GM21737 (cell line): Measurements from ENCODE around the gene CDC42SE2.
A peak's percentile ranks its signal among the peaks of the same experiment; 100 is the strongest.
"Not testable (repeated sequence)": the region's sequence is repeated elsewhere in the genome, so short reads cannot be mapped to it uniquely, and the experiment has no call there.

ENCODE experiments used
- ATAC-seq: cut with Tn5 transposase; IDR thresholded peaks from one replicate; pipeline ENCODE4 v1.9.1; 2021; ENCODE audit warnings: mild to moderate bottlenecking, moderate library complexity; ENCODE audit not compliant: unreplicated experiment

Gene CDC42SE2

DNA sequence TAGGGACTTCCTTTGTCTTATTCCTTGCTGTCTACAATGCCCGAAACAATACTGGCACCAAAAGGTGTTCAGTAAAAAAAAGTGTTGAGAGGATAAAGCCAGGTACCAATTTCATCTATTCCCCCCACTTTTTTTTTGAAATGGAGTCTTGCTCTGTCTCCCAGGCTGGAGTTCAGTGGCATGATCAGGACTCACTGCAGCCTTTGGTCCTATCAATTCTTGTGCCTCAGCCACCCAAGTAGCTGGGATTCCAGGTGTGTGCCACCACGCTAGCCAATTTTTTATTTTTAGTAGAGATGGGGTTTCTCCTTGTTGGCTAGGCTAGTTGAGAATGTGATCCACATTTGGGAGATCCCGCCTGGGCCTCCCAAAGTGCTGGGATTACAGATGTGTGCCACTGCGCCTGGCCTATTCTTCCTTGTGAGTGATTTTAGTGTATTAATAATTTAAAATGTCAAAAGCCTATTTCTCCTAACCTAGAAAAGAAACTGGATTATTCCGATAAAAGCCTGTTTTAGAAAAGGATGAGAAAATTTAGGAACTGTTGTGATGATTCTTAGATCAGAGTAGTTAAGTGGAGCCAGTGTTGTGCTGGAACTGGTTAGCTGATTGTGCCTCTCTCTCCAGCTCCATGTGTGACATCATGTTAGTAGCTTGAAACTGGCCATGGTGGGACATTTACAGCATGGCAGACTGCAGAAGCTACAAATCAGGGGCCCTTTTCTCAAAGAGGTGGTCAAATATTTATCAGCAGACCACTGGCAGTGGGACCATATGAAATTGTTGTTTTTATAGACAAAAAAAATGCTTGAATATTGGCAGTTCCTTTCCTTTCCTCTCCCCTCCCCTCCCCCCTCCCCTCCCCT, 14.3 kb downstream of the CDC42SE2 start:
- ATAC-seq = no peak

DNA sequence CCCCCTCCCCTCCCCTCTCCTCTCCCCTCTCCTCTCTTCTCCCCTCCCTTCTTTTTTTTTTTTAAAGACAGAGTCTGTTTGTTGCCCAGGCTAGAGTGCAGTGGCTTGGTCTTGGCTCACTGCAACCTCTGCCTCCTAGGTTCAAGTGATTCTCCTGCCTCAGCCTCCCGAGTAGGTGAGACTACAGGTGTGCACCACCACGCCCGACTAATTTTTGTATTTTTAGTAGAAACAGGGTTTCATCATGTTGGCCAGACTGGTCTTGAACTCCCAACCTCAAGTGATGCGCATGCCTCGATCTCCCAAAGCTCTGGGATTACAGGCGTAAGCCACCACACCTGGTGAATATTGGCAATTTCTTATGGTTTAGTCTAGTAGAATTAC, 14.9 kb downstream of the CDC42SE2 start:
- not testable (repeated sequence) for ATAC-seq

DNA sequence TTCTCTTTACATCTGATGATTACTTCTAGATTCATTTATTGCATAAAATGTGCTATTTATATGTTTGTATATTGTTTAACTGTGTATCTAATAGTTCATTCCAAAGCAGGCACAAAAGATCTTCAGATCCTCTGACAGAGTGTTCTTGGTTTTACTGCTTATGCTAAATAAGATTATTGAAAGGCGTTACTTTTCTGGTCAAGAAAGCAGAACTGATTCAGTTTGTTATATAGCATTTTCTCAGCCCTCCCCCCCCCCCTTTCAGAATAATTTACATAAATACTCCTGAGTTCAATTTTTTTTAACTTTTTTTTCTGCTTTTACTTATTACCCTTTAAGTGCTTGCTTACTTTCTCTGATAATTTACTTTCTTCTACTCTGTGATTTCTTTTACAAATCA, 15.4 kb downstream of the CDC42SE2 start:
- ATAC-seq = no peak

DNA sequence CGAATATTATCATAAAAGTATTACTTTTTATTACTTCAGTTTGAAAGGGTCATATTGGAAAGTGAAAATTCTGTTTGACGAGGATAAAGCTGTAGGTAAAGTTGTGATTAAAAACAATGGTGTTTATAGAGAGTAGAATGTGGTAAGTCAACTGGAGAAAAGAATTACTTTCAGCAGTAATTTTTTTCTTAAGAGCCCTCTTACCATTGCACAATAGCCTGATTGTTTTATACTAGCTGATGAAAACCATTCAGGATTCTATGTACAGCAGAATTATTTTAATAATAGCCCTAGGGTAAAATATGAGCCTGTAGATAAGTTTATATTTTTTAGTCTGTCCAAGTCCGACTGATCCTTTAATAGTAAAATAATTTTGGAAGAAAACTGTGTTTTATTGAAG, 16.6 kb downstream of the CDC42SE2 start:
- ATAC-seq = no peak

DNA sequence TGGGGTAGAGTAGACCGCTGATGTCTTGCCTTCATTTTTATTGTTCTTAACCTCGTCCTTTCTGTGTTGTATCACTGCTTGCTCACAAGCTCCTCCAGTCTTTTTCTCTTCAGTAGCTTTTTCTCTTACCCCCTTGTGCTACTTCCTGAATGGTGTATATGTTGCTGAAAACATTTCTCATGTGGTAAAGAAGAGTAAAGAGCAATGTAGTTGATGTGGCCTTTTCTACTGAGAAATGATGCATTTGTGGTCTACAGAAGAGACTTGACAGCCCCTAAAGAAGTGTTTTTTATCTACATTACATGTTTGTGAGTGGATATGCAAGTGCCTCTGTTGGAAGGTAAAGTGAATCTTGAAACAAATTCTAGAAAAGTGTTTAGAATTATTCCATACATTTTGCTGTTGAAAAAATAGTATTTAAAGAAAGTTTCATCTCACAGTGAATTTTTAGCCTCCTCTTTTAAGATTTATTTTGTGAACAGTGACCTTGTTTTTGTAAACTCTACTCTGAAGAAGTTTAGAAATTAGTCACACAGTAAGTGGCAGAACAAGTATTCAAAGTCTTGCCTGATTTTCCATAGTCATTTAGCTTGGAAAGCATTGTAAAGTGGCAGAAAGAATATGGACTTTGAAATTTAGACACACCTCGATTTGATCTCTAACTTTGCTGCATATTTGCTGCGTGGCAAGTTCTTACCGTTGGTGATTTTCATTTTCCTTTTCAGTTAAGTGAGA, 17.4 kb downstream of the CDC42SE2 start:
- ATAC-seq = no peak

DNA sequence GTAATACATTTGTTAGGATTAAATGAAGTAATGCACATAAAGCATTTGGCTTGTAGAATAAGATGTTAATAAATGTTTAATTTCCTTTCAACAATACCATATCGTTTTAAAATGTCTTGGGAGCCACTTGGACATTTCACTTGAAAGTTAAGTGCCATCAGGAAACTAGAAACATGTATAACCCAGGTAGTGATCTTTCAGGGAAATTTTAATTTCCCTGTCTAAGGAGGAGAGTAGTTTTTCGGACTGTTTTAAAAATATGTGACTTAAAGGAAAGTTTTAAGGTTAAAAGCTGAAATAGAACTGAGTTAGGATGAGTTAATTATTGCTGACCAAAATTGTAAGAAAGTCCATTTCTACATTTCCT, 18.0 kb downstream of the CDC42SE2 start:
- ATAC-seq = no peak

DNA sequence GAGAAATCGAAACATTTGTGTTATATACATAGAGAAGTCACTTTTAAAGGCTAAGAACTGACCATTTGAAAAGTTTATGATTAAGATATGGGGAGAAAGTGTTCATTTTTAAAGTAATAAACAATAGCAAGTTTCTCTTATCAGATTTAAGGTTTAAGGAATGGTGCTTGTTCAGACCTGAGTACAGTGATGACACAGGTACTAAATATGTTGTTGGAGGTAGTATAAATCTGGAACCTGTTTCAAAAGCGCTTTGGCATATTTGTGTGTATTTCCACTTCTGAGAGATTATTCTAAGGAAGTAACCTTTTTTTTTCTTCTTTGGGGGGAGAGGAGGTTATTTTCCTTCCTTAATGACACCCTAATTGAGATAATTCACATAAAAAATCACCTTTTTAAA, 18.4 kb downstream of the CDC42SE2 start:
- no peak for ATAC-seq

DNA sequence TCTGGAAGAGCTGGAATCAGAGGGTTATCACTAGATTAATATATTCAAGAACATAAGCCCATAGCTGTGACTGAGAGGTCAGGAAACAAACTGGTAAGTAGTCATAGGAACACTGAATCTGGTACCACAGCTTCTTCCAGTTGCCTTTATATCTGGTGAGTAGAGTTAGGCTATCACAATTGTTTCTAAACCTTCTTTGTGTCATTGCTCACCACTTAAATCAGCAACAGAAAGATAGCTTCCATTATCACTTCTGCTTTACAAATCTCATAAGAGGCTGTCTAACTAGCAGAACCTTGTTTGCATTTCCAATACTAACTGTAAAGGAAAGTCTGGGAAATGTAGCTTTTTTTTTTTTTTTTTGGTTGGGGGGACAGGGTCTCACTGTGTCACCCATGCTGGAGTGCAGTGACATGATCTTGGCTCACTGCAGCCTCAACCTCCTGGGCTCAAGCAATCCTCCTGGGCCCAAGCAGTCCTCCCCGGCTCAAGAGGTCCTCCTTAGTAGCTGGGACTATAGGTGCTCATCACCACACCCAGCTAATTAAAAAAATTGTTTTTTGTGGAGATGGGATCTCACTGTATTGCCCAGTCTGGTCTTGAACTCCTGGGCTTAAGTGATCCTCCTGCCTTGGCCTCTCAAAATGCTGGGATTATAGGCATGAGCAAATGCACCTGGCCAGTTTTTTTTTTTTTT, 22.0 kb downstream of the CDC42SE2 start:
- ATAC-seq = no peak

DNA sequence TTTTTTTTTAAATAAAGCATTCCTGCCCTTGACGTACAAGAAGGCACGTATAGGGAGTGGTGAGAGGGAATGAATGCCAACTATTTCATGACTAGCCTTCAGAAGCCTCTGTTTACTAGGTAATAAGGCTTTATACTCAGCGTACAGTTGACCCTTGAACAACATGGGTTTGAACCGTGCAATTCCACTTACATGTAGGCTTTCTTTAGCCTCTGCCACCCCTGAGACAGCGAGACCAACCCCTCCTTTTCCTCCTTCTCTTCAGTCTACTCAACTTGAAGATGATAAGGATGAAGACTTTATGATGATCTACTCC, 22.5 kb downstream of the CDC42SE2 start:
- no peak for ATAC-seq

DNA sequence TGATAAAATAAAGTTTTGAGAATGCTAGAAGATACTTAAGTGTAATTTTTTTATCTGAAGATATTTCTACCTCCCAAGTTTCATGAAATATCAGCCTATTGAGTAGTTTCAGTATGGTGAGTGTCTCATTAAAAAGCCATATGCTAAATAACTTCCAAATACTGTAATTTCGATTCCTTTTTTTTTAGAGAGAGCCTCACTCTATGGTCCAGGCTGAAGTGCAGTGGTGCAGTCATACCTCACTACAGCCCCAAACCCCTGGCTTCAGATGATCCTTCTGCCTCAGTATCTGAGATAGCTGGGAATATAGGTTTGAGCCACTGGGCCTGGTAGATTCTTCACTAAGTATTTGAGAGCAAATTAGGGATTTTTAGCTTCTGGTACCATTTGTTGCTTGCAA, 24.5 kb downstream of the CDC42SE2 start:
- no peak for ATAC-seq

DNA sequence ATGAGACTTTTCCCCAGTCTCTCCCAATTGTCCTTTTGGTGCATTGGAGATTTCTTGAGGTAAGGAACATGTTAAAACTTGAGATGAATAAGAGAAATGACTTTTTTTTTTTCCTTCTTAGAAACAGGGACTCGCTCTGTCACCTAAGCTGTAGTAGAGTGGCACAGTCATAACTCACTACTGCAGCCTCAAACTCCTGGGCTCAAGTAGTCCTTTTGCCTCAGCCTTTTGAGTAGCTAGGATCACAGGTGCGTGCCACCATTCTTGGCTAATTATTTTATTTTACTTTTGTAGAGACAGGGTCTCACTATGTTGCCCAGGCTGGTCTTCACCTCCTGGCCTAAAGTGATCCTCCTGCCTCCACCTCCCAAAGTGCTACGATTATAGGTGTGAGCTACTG, 25.9 kb downstream of the CDC42SE2 start:
- peak; percentile 29 for ATAC-seq

DNA sequence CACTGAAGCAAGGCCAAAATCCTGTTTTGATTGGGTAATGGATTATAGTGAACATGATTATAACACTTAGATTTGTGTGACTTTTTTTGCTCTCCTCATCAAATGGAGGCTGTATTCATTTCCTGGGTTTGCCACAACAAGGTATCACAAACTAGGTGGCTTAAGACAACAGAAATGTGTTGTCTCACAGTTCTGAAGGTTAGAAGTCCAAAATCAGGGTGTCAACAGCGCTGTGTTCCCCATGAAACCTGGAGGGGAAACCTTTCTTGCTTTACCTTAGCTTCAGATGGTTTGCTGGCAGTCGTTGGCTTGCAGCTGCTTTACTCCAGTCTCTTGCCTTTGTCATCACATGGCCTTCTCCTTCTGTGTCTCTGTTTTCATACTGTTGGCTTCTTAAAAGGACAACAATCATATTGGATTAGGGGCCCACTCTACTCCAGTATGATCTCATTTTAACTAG, 32.4 kb downstream of the CDC42SE2 start:
- ATAC-seq = no peak

DNA sequence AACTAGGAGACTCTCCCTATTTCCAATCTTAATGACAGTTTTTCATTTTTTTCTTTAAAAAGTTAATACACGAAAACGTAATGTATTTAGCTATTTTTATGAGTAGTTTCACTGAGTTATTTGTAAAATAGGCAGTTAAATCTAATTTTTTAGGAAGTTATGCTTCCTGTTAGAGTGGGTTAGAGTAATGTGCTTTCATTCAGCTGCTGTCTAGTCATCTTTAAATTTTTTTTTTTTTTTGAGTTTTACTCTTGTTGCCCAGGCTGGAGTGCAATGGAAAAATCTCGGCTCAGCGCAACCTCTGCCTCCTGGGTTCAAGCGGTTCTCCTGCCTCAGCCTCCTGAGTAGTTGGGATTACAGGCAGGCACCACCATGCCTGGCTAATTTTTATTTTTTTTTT, 34.0 kb downstream of the CDC42SE2 start:
- ATAC-seq = no peak

DNA sequence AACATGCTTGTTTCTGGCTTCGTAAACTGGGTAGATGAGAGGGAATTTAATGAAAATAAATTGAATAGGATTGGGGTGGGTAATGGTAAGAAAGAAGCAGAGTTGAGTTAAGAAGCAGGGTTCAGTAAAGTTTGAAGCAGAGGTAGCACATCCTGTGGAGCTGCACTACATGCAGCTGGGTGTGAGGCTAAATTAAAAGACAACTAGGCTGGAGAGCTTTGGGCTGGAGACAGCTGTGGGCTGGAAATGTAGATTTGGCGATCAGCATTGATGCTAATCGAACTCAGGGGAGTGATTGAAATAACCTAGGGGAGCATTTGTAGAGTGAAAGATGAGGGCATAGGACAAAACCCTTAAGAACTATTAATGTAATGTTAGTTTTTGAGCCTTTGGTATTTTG, 35.6 kb downstream of the CDC42SE2 start:
- ATAC-seq = no peak

DNA sequence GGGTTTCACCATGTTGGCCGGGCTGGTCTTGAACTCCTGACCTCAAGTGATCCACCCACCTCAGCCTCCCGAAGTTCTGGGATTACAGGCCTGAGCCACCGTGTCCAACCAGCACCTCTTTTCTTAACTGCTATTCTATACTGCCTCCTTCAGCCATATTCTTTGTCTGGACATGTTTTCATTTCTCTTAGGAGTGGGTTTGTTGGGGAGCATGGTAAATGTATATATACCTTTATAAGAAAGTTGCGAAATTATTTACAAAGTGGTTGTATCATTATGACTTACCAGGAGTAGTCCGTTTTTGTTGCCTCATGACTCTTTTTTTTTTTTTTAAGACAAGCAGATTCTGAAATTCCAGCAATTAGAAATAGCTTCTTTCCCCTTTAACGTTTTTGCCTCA, 38.7 kb downstream of the CDC42SE2 start:
- no peak for ATAC-seq

DNA sequence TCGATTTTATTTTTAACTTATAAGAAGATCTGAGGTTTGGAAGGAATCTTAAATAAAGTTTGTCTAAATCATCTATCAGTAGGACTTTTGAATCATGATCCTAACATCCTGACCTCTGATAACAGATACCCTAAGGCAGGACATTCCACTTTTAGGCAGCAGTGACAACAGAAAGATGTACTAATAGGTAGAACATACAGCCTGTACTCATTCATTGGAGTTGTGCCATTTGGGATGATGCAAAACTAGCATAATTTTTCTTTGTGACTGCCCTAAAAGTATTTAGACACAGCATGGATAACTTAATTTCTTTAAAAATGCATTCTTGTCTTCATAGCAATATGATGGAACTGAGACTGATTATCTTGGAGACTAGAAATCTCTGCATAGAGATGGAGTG, 39.7 kb downstream of the CDC42SE2 start:
- no peak for ATAC-seq

DNA sequence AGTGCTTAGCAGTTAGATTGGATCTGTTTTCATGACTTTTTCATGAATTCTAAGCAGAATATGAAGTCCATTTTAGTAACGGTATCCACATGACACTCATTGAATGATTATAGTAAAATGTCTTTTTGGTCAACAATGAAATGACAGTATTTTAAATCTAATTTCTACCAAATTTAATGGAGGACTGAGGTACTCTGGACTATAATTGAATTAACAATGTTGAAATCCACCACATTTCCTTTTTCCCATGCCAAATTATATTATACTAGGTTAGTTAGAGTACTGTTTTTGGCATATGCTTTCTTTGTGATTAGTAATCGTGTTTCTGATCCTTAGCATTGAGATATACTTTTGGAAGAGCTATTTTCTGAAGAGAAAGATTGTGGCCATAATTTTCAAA, 40.6 kb downstream of the CDC42SE2 start:
- no peak for ATAC-seq

DNA sequence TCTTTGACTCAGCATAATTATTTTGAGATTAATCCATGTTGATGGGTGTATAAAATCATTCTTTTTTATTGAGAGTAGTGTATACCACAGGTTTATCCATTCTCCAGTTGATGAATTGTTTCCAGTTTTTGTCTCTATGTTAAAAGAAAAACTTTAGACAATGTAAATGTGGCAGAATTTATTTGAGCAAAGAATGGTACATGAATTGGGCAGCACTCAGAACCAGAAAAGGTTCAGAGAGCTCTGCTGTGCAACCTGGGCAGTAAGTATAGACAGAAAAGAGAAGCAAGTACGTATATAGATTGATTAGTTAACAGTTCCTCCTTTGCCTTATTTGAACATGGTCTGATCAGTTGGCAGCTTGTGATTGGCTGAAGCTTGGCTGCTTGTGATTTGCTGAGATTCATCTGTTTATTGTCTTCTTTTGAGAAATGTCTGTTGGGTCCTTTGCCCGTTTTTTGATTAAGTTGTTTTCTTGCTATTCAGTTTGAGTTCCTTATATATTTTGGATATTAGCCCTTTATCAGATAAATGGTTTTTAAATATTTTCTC, 41.4 kb downstream of the CDC42SE2 start:
- ATAC-seq = no peak

DNA sequence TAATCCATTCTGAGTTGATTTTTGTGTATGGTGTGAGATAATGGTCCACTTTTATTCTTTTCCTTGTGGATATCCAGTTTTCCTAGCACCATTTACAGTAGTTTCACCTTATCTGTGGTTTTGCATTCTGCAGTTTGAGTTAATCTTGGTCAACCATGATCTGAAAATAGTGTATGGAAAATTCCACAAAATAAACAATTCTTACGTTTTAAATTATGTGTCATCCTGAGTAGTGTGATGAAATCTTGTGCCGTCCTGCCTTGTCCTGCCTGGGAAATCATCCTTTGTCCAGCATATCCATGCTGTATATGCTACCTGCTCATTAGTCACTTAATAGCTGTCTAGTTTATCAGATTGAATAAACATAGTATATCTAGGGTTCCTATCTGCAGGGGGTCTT, 42.1 kb downstream of the CDC42SE2 start:
- ATAC-seq = no peak

DNA sequence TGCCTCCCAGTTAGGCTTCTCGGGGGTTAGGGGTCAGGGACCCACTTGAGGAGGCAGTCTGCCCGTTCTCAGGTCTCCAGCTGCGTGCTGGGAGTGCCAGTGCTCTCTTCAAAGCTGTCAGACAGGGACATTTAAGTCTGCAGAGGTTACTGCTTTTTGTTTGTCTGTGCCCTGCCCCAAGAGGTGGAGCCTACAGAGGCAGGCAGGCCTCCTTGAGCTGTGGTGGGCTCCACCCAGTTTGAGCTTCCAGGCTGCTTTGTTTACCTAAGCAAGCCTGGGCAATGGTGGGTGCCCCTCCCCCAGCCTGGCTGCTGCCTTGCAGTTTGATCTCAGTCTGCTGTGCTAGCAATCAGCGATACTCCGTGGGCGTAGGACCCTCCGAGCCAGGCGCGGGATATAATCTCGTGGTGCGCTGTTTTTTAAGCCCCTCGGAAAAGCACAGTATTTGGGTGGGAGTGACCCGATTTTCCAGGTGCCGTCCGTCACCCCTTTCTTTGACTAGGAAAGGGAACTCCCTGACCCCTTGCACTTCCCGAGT, 48.5 kb downstream of the CDC42SE2 start:
- ATAC-seq = not testable (repeated sequence)

DNA sequence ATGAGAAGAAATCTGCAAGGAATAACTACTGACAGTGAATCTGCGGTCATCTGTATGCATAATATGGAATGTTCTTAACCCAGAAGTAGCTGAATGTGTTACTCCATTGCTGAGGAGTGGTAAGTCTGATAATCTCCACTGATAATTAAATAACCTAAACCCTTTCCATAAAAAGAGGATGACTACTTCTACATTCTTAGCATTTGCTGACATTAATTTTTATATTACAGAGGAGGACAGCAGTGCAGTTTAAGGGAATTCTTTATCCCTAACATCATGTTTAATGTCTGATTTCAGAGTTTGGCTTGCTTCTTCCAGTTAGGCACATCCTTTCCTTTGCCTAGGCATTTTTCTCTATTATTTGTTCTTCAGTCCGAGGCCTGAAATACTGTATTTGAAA, 52.2 kb downstream of the CDC42SE2 start:
- no peak for ATAC-seq
